Breast epithelium (tissue), 3 donors: ENCODE data around the gene COMMD7.

Source experiments
- CTCF ChIP-seq, 3 donors: fragments of 450-650 bp; IDR thresholded peaks; one replicate each; pipeline ENCODE4 v1.5.1; 2016 to 2017; ENCODE audit warnings: antibody characterized with exemption in 3 of 3, mild to moderate bottlenecking in 3 of 3, moderate library complexity in 3 of 3
- POLR2A ChIP-seq: fragments of 450-650 bp; IDR thresholded peaks from one replicate; pipeline ENCODE4 v1.6.1; 2016; ENCODE audit warnings: antibody characterized with exemption, mild to moderate bottlenecking, moderate library complexity
- POLR2AphosphoS5 ChIP-seq, 3 donors: sonication (generic); formaldehyde crosslinking; IDR thresholded peaks; one replicate each; pipeline ENCODE4 v1.6.1; 2017; ENCODE audit warnings: antibody characterized with exemption in 3 of 3

GRCh38 chr20:32787168-32787567, 43.9 kb upstream of the COMMD7 start:
- no peak for TF ChIP-seq CTCF (IDR thresholded peaks at IDR 0.05)
- TF ChIP-seq POLR2A = no peak
- TF ChIP-seq POLR2AphosphoS5 (IDR thresholded peaks at IDR 0.05) = no peak
